Esophagus muscularis mucosa (tissue), 4 donors: ENCODE measurements around the gene TRPM6. TPM values are rescaled to one million over a fixed set of nuclear protein-coding genes. Genes with fewer than 3 reads are reported as not detected.
"Not testable (repeated sequence)": the region's sequence is repeated elsewhere in the genome, so short reads cannot be mapped to it uniquely, and the experiment has no call there.

Experiments
- DNase-seq: peaks from one replicate; pipeline ENCODE4 v3.0.0-alpha.2; 2017; ENCODE audit errors: extremely low spot score
- H3K27ac ChIP-seq, 4 donors: fragments of 200-600 bp; sonication (generic); replicated peaks in 1 of 4; 1 replicate in 3 of 4; 2 replicates in 1 of 4; pipeline ENCODE4 v1.5.1; 2016 to 2019; ENCODE audit warnings: mild to moderate bottlenecking in 1 of 4
- H3K27me3 ChIP-seq, 4 donors: fragments of 200-600 bp; sonication (generic); one replicate each; pipeline versions ENCODE4 v1.5.1 to v1.6.0; 2016 to 2019
- H3K36me3 ChIP-seq, 4 donors: fragments of 200-600 bp; sonication (generic); one replicate each; pipeline ENCODE4 v1.5.1; 2016 to 2019
- H3K4me1 ChIP-seq, 4 donors: fragments of 200-600 bp; sonication (generic); one replicate each; pipeline ENCODE4 v1.5.1; 2016 to 2019
- H3K4me3 ChIP-seq, 4 donors: fragments of 200-600 bp; sonication (generic); 1 replicate in 2 of 4; 2 replicates in 2 of 4; pipeline ENCODE4 v1.5.1; 2016 to 2019; ENCODE audit warnings: mild to moderate bottlenecking in 4 of 4, moderate library complexity in 1 of 4
- H3K9me3 ChIP-seq, 4 donors: fragments of 200-600 bp; sonication (generic); 1 replicate in 3 of 4; 2 replicates in 1 of 4; pipeline ENCODE4 v1.5.1; 2016 to 2019
- CTCF ChIP-seq, 3 experiments: fragments of 200-600 bp in 2 of 3; fragments of 450-650 bp in 1 of 3; sonication (generic) in 2 of 3; IDR thresholded peaks; one replicate each; pipeline ENCODE4 v1.5.1; 2017 to 2019; ENCODE audit warnings: antibody characterized with exemption in 3 of 3, mild to moderate bottlenecking in 2 of 3, moderate library complexity in 1 of 3
- EP300 ChIP-seq: sonication (generic); formaldehyde crosslinking; IDR thresholded peaks from one replicate; pipeline ENCODE4 v1.6.1; 2017; ENCODE audit warnings: antibody characterized with exemption
- POLR2A ChIP-seq: fragments of 450-650 bp; IDR thresholded peaks from one replicate; pipeline ENCODE4 v1.6.1; 2017; ENCODE audit warnings: antibody characterized with exemption, moderate library complexity, mild to moderate bottlenecking, low read depth
- POLR2AphosphoS5 ChIP-seq, 2 donors: sonication (generic); formaldehyde crosslinking; IDR thresholded peaks; one replicate each; pipeline ENCODE4 v1.6.1; 2017; ENCODE audit warnings: antibody characterized with exemption in 2 of 2
- whole genome bisulfite sequencing: methylation state at CpG from one replicate; pipeline ENCODE4 v1.1.5; 2018; 5-methylcytosine and 5-hydroxymethylcytosine counted together
- intact Hi-C: fragments of 100-400 bp; cut with DNase I; formaldehyde crosslinking; loops from one replicate; pipeline ENCODE4 v1.15.1; 2023
- total RNA-seq, 4 donors: library from RNA; depleted of rRNA; stranded (reverse); fragments of >200 nt; gene quantifications; one replicate each; pipeline versions ENCODE4 v1.1.0 to v1.2.1, GENCODE V29; 2016

TRPM6 gene
- total RNA-seq, 4 donors from 2014 or later: 0.52 to 1.8 (median 1.2) TPM

DNA sequence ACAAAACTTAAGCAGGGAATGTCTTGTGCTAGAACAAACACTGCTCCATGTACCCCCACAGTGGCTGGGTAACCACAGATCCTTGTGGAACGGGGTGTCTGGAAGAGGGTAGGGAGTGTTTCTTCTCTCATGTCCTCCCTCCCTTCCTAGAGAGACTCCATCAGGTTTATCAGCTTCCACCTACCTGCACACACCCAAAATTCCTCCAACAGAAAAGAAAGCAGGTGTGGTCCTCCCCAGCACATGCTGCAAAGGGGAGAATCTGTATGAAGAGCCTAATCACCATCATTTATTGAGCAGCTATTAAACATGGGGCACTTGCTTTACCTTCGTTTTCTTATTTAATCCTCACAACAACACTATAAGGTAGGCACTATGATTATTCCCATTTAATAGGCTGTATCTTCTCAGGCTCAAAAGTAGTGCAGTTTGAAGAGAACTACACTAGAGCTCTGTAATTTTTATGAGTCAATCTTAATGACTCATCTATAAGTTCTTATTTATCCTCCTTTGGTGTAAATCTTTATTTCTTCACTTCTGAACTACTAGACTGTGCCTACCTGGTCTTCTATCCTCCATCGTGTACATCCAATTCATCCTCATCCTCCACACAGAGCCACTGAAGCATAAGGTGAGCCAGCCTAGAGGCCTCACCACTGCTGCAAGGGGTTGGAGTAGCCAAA is 33.4 kb upstream of the TRPM6 start:
- no peak for TF ChIP-seq CTCF (IDR thresholded peaks at IDR 0.05)
- no peak for TF ChIP-seq POLR2A
- no peak for TF ChIP-seq EP300
- no peak for TF ChIP-seq POLR2AphosphoS5 (IDR thresholded peaks at IDR 0.05)
- H3K4me1 ChIP-seq: no peaks in the 10 kb centered on the region
- no peak overlapping the region for H3K27ac ChIP-seq
- intact Hi-C loops: no loop called here
- WGBS: 84% methylated on average over 3 of the region's 3 CpGs
- H3K36me3 ChIP-seq: no peaks in the 10 kb centered on the region
- H3K27me3 ChIP-seq: no peaks in the 10 kb centered on the region
- no peak overlapping the region for H3K4me3 ChIP-seq
- no peaks in the 10 kb centered on the region for H3K9me3 ChIP-seq
- no peak for DNase-seq

DNA sequence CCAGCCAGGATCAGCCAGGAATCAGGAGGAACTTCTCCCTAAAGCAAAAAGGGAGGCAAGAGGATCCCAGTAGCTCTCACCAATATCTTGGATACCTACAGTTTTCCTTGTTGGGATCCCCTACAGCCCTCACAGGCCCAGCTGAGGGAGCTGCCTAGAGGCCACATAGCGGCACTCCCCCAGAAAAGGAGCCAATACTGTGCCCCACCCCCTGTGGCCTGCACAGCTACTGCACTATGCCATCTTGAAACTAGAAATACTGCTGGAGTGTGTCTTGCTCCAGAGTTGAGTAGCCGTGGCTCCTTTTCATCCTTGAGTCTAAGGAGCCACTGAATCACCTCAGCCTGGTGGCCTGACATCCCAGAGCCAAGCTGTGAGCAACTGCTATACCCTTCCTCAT is 22.3 kb upstream of the TRPM6 start:
- intact Hi-C loops: no loop called here
- Histone ChIP-seq H3K4me3 (no peak overlapping the region), H3K27ac (no peak overlapping the region), H3K4me1 (no peaks in the 10 kb centered on the region), H3K9me3 (peaks cover 0 to 17% (median 3%) of the 10 kb centered on the region in 4 donors), H3K36me3 (no peaks in the 10 kb centered on the region), H3K27me3 (peaks cover 0 to 8% (median 0%) of the 10 kb centered on the region in 4 donors)
- 100% methylated on average over 1 of the region's 2 CpGs for WGBS
- no peak for DNase-seq
- TF ChIP-seq EP300: no peak
- TF ChIP-seq CTCF (IDR thresholded peaks at IDR 0.05): no peak
- TF ChIP-seq POLR2AphosphoS5 (IDR thresholded peaks at IDR 0.05): no peak
- TF ChIP-seq POLR2A: no peak

GRCh38 chr9:74908665-74909064 is 20.9 kb upstream of the TRPM6 start:
- H3K4me1 ChIP-seq: no peaks in the 10 kb centered on the region
- no peak overlapping the region for H3K27ac ChIP-seq
- no peak for DNase-seq
- peaks cover 0 to 17% (median 3%) of the 10 kb centered on the region in 4 donors for H3K9me3 ChIP-seq
- no peaks in the 10 kb centered on the region for H3K36me3 ChIP-seq
- WGBS: 76% methylated on average over 4 of the region's 4 CpGs
- no peak overlapping the region for H3K4me3 ChIP-seq
- peaks cover 0 to 8% (median 0%) of the 10 kb centered on the region in 4 donors for H3K27me3 ChIP-seq
- intact Hi-C loops: no loop called here
- TF ChIP-seq EP300: no peak
- no peak for TF ChIP-seq POLR2A
- no peak for TF ChIP-seq CTCF (IDR thresholded peaks at IDR 0.05)
- no peak for TF ChIP-seq POLR2AphosphoS5 (IDR thresholded peaks at IDR 0.05)

- DNase-seq: no peak
- intact Hi-C loops: no loop called here
- Histone ChIP-seq H3K36me3 (no peaks in the 10 kb centered on the region), H3K9me3 (peaks cover 0 to 9% (median 0%) of the 10 kb centered on the region in 4 donors), H3K27ac (no peak overlapping the region), H3K27me3 (peaks cover 0 to 8% (median 0%) of the 10 kb centered on the region in 4 donors), H3K4me1 (no peaks in the 10 kb centered on the region), H3K4me3 (no peak overlapping the region)
- 91% methylated on average over 3 of the region's 3 CpGs for WGBS
- no peak for TF ChIP-seq POLR2A
- TF ChIP-seq EP300: no peak
- TF ChIP-seq POLR2AphosphoS5 (IDR thresholded peaks at IDR 0.05): no peak
- TF ChIP-seq CTCF (IDR thresholded peaks at IDR 0.05): no peak
Measured at GRCh38 chr9:74907085-74907484, 19.4 kb upstream of the TRPM6 start.

- intact Hi-C loops: no loop called here
- H3K9me3 ChIP-seq: no peaks in the 10 kb centered on the region
- TF ChIP-seq EP300: no peak
- TF ChIP-seq POLR2AphosphoS5 (IDR thresholded peaks at IDR 0.05): no peak
- no peak for TF ChIP-seq CTCF (IDR thresholded peaks at IDR 0.05)
- TF ChIP-seq POLR2A: no peak
- H3K27me3 ChIP-seq: peaks cover 0 to 12% (median 0%) of the 10 kb centered on the region in 4 donors
- no peak overlapping the region for H3K4me3 ChIP-seq
- H3K36me3 ChIP-seq: no peaks in the 10 kb centered on the region
- DNase-seq: no peak
- no peaks in the 10 kb centered on the region for H3K4me1 ChIP-seq
- no peak overlapping the region for H3K27ac ChIP-seq
Measured at GRCh38 chr9:74901001-74901400, 13.3 kb upstream of the TRPM6 start.

GRCh38 chr9:74888449-74888848 is 728 bp upstream of the TRPM6 start:
- H3K9me3 ChIP-seq, H3K4me3 ChIP-seq, DNase-seq, H3K27ac ChIP-seq, H3K36me3 ChIP-seq, intact Hi-C loops: not testable (repeated sequence)
- WGBS: 95% methylated on average over 3 of the region's 3 CpGs
- peaks cover 0 to 15% (median 0%) of the 10 kb centered on the region in 4 donors for H3K27me3 ChIP-seq
- H3K4me1 ChIP-seq: peaks cover 7 to 18% (median 16%) of the 10 kb centered on the region in 4 donors
